ENCODE results near the gene BACH2. TPM values are rescaled to one million over a fixed set of nuclear protein-coding genes. Genes with fewer than 3 reads are reported as not detected.
A peak's percentile ranks its signal among the peaks of the same experiment; 100 is the strongest.

Gene BACH2
- total and polyA plus RNA-seq, 2 of the 4 experiments (the other 2 are of a cell fraction) = 1.3 to 1.4 TPM

DNA sequence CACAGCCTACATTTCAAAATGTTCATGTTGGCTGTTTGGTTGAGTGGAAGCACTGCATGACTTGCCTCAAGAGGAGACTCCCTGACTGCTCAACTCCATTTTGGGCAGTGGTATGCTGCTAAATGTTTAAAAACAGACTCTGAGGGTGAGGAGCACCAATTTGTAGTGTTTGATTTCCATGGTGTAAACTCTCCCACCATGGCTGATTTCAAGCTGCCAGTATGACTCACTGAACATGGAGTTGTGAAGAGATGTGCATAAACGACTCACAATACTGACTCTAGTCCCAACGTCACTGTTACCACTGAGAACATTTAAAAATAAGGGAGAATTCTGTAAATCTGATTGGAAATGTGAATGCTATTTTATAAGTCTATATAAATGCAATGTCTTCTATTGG lies 70.4 kb downstream of the BACH2 start:
- no TSS peak for BruUV-seq (replicated peaks)
- POLR2A ChIA-PET (ENCODE audit: unreplicated experiment) = no interaction called here
- Histone ChIP-seq H4K5ac (ENCODE audit: low read depth, low read length) (no peak overlapping the region), H3K14ac (replicated peaks; ENCODE audit: low read depth, low read length) (no peak overlapping the region), H4K91ac (ENCODE audit: insufficient read depth, low read depth, low read length) (no peak overlapping the region), H4K8ac (ENCODE audit: low read depth in 2 of 2, low read length in 2 of 2) (no peak overlapping the region), H2BK120ac (ENCODE audit: low read depth, low read length) (no peak overlapping the region), H2AK9ac (replicated peaks; ENCODE audit: low read depth, low read length, poor library complexity) (no peak overlapping the region), H3K27me3 (ENCODE audit: control insufficient read depth, insufficient read depth, low read length) (no peaks in the 10 kb centered on the region), H3K9ac (ENCODE audit: low read depth, low read length) (no peak overlapping the region), H3K4me2 (ENCODE audit: low read depth, low read length) (no peak overlapping the region), H3K4me1 (ENCODE audit: control insufficient read depth, insufficient read depth, low read length) (peaks cover 8% of the 10 kb centered on the region), H3K9me1 (ENCODE audit: insufficient read depth, low read length) (no peaks in the 10 kb centered on the region), H3K56ac (ENCODE audit: extremely low read depth, insufficient read depth, low read length) (no peak overlapping the region), H3K18ac (ENCODE audit: low read depth, low read length) (no peak overlapping the region), H2BK5ac (ENCODE audit: low read depth, low read length, poor library complexity, severe bottlenecking) (no peak overlapping the region), H2BK15ac (ENCODE audit: low read depth, low read length) (no peak overlapping the region), H2AK5ac (ENCODE audit: low read depth, low read length) (no peak overlapping the region), H3K4ac (ENCODE audit: low read depth, low read length) (no peak overlapping the region), H3K23ac (ENCODE audit: low read depth, low read length) (no peak overlapping the region), H2AFZ (replicated peaks; ENCODE audit: low read length, poor library complexity) (no peak overlapping the region), H3K79me1 (ENCODE audit: low read depth in 1 of 2, low read length in 2 of 2) (no peaks in the 10 kb centered on the region), H3K4me3 (ENCODE audit: insufficient read depth, low read depth, low read length) (no peak overlapping the region), H2BK20ac (ENCODE audit: low read depth, low read length) (peak overlapping the region; percentile 31; the same call in 1 of the 2 replicates), H3K9me3 (ENCODE audit: control insufficient read depth, insufficient read depth, low read length) (peaks cover 4% of the 10 kb centered on the region; the same call in 1 of the 2 replicates), H3K27ac (ENCODE audit: insufficient read depth, low read length) (no peak overlapping the region), H4K20me1 (ENCODE audit: insufficient read depth, low read length) (no peaks in the 10 kb centered on the region), H3K36me3 (ENCODE audit: control insufficient read depth, insufficient read depth, low read length) (no peaks in the 10 kb centered on the region)
- no CpG with 5 or more reads among the region's 2 CpGs for WGBS, 2 experiments (ENCODE audit: extremely low coverage in 2 of 2, insufficient read length in 1 of 2)
- CTCF ChIA-PET = interaction anchor here (1.2 kb wide), 1 partner anchor 42 kb away, joined by 4 read pairs; no protein-coding TSS in a partner anchor
- DNase-seq (peak; percentile 74), ATAC-seq (ENCODE audit: low read depth) (peak; percentile 74)
- intact Hi-C loops (cut with micrococcal nuclease) = no loop called here
- TF ChIP-seq CEBPB (IDR thresholded peaks at IDR 0.05; ENCODE audit: low read depth, low read length) (no peak), RFX5 (IDR thresholded peaks at IDR 0.05; ENCODE audit: low read depth, low read length) (peak; percentile 42; the same call in 1 of the 2 replicates), FOS (IDR thresholded peaks at IDR 0.05; ENCODE audit: low read depth, low read length) (peak; percentile 56)
- in situ Hi-C loops (cut with MboI; ENCODE audit: low sequenced_read_pairs) = no loop called here
- dilution Hi-C loops (cut with HindIII; ENCODE audit: low sequenced_read_pairs, unreplicated experiment) = no loop called here
